Measurements from ENCODE around the gene NFIA. TPM values are rescaled to one million over a fixed set of nuclear protein-coding genes. Genes with fewer than 3 reads are reported as not detected.

NFIA gene
- total and polyA plus RNA-seq, 2 of the 13 experiments (the other 11 are each of a cell fraction or from before 2014, with no cell fraction given), result 14.7 to 28.5 TPM

DNA sequence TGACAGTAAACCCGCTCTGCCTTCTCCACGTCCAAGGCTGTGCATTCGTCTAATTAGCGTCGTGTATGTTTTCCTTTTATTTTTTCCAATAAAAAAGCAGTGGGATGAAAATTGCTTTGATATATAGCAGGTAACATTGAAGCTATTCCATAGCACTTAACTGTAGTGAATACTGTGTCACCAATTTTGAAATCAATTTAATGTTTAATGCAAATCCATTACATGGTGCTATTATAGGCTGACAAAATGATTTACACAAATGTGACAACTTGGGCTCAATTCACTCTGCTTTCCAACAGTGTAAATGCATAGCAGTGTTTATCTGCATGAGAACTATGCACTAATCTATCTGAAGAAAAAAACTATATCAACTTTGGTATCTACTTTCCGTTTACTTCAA is 377.8 kb downstream of the NFIA start (continued):
- TF ChIP-seq ZNF44 (CRISPR knock-in tag; IDR thresholded peaks at IDR 0.05) (no peak), ZNF850 (CRISPR knock-in tag; conservative IDR thresholded peaks at IDR 0.05) (no peak), DNMT1 (CRISPR knock-in tag; IDR thresholded peaks at IDR 0.05) (no peak), ZNF180 (CRISPR knock-in tag; IDR thresholded peaks at IDR 0.05; ENCODE audit: borderline replicate concordance, low read depth) (no peak)
- TF ChIP-seq, protein P1, sequence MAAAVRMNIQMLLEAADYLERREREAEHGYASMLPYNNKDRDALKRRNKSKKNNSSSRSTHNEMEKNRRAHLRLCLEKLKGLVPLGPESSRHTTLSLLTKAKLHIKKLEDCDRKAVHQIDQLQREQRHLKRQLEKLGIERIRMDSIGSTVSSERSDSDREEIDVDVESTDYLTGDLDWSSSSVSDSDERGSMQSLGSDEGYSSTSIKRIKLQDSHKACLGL (CRISPR knock-in tag; IDR thresholded peaks at IDR 0.05), result no peak

DNA sequence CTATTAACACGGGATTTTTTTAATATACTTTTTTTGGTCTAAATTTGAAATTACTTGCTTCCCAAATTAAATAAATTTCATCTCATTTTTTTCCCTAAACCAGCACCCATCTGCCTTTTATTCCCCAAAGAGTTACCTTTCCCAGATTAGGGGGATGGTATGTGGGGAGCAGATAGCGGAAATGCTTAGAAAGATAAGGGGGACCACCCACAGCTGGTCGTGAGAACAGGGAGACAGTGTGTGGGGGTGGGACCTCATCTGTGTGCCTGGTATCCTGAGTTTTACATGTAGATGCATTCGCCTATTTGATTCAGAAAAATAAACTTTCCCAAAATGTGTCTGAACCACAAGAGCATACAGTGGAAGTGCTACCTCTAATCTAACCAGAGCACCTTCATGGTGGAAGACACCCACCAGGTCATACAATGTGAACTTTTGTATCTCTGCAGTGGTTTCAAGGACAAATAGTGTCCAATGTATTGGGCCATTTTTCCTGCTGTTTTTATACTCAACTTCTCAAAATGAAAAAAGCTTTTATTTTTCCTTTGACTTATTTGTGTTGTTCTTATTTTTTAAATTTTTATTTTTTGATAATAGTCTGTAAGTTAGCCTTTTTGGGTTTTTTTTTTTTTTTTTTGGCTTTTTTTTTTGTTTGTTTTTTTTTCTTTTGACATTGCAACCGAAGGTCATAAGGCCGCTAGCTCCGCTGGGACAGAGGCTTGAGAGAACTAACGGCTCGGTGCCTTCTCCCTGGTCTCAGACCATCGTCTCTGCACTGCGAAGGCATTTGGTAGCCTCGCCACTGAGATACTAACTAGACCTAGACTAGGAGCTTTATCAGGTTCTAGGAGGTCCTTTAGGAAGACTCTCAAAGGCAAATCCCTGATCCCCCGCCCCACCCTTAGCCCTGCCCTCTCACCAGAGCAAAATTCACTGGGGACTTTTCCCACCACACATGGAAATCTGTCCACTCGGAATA is 379.3 kb downstream of the NFIA start:
- Histone ChIP-seq H3K4me3 (replicated peaks in 1 of 3; ENCODE audit: insufficient read depth in 1 of 3, low read depth in 2 of 3, low read length in 3 of 3) (no peak overlapping the region), H3K9ac (ENCODE audit: insufficient read depth, low read depth, low read length) (no peak overlapping the region), H3K79me2 (ENCODE audit: insufficient read depth, low read length) (no peaks in the 10 kb centered on the region), H2AFZ (ENCODE audit: low read length) (no peak overlapping the region), H3K4me1 (ENCODE audit: insufficient read depth, low read length) (no peaks in the 10 kb centered on the region), H3K27ac (ENCODE audit: extremely low read length, insufficient read depth, low read length) (no peak overlapping the region), H3K36me3 (replicated peaks in 1 of 2; ENCODE audit: control insufficient read depth in 1 of 2, insufficient read depth in 2 of 2, low read length in 2 of 2) (peaks cover 1 to 25% of the 10 kb centered on the region in 2 experiments; a peak in 4 of 5 replicates), H4K20me1 (ENCODE audit: insufficient read depth, low read length) (no peaks in the 10 kb centered on the region), H3K27me3 (ENCODE audit: control insufficient read depth in 1 of 2, insufficient read depth in 2 of 2, low read length in 2 of 2) (no peaks in the 10 kb centered on the region), H3K4me2 (ENCODE audit: low read depth, low read length) (no peak overlapping the region), H3K9me3 (ENCODE audit: low read length) (no peaks in the 10 kb centered on the region)
- FAIRE-seq (no peak), DNase-seq (ENCODE audit: low spot score) (no peak), ATAC-seq (no peak)
- POLR2A ChIA-PET, result no interaction called here
- in situ Hi-C loops (cut with HindIII; ENCODE audit: extremely low pct_ligation_motif_present, low pct_unique_long_range_greater_than_20kb) (no loop called here), intact Hi-C loops (cut with micrococcal nuclease; ENCODE audit: unreplicated experiment) (no loop called here)
- WGBS (ENCODE audit: low lambda C conversion rate), result 90% methylated on average over 14 of the region's 14 CpGs
- no TSS peak for BruUV-seq (replicated peaks)
- CTCF ChIA-PET (ENCODE audit: low intra/inter-chr PET ratio, low total read pairs), result no interaction called here
- TF ChIP-seq, protein P2, sequence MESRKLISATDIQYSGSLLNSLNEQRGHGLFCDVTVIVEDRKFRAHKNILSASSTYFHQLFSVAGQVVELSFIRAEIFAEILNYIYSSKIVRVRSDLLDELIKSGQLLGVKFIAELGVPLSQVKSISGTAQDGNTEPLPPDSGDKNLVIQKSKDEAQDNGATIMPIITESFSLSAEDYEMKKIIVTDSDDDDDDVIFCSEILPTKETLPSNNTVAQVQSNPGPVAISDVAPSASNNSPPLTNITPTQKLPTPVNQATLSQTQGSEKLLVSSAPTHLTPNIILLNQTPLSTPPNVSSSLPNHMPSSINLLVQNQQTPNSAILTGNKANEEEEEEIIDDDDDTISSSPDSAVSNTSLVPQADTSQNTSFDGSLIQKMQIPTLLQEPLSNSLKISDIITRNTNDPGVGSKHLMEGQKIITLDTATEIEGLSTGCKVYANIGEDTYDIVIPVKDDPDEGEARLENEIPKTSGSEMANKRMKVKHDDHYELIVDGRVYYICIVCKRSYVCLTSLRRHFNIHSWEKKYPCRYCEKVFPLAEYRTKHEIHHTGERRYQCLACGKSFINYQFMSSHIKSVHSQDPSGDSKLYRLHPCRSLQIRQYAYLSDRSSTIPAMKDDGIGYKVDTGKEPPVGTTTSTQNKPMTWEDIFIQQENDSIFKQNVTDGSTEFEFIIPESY (CRISPR knock-in tag; IDR thresholded peaks at IDR 0.05), result peak; percentile 28; the same call in 1 of the 2 replicates
- no peak for TF ChIP-seq ZNF17 (CRISPR knock-in tag; IDR thresholded peaks at IDR 0.05)
